GM10847 (cell line): ENCODE measurements around the gene CTBP2.

Experiments
- POLR2A ChIP-seq: IDR thresholded peaks from 2 replicates; pipeline ENCODE4 v1.6.1; 2011; ENCODE audit not compliant: insufficient read length; ENCODE audit errors: extremely low read depth

CTBP2 gene

DNA sequence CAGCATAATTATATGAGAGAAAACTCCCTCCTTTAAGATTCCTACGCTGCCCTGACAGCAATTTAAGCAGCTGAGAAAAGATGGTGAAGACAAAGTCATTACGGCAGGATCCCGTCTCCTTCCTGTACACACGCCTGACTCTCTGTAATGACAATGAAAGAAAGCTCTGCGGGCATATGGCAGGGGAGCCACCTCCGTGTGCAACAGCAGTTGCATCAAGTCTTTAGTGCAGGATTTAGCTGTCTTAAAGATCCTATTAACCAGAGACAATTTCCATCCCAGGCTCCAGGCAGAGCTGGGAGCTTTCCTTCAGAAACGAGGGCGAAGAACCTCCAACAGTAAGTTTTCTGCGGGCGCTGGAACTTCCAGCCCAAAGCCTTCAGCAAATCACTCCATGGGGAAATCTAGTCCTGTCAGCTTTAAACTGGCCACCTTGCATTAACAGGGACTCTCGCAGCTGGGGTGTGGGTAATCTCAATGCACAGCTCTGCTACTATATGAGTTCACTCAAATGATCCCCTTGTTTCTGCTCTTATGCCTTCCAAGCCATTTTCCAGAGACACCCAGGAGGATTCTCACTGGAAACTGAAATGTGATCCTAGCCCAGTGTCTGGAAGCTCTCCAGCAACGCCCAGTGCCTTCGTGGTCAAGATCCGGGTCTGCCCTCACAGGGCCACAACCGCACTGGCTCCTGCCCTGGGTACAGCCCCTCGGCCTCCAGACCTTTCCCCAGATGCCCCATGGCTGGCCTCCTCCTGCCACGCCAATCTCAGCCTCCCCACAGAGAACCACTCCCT lies 74.9 kb downstream of the CTBP2 start:
- TF ChIP-seq POLR2A: no peak

DNA sequence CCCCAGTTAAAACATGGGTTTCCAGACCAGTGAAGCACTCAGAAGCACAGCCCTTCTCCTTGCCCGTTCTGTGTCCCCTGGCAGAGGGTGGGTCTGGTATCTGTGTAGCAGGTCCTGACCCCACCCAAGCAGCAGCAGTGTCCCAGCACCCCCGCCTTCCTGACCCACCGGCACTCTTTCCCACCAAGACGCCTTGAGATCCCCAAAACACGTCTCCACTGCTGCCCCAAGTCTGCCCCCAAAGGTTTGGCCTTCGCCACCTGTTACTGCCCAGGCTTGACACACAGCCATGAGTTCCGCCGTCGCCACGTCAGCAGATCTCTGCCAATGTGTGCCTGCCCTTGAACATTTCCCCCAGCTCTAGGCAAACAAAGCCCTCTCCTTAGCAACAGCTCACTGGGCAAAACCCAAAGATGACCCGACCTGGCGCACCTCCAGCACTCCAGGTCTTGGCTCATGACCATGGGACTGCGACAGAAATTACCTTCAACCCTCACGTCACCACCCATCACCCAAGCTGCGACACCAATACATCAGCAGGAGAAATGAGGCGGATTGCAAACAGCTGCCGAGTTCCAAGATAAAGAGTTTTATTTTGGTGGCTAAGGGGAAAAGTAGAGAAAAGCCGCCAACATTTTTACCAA lies 75.6 kb downstream of the CTBP2 start:
- no peak for TF ChIP-seq POLR2A

DNA sequence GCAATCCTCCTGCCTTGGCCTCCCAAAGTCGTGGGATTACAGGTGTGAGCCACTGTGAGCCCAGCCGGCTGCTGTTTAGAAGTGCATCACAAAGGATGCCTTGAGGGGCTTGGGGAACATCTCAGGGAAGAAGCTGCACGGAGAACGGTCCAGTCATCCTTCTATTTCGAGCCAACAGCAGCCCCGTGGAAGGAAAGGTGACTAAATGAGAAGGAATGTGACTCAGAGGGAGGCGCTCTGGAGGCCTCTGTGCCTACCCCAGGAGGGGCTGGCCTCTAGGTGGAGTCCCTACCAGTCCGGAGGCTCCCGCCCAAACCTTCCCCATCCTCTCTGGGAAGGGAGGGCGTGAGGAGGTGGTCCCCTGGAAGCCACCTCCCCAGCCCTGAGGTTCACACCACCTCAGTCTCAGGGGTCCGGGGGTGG lies 76.2 kb downstream of the CTBP2 start:
- no peak for TF ChIP-seq POLR2A

DNA sequence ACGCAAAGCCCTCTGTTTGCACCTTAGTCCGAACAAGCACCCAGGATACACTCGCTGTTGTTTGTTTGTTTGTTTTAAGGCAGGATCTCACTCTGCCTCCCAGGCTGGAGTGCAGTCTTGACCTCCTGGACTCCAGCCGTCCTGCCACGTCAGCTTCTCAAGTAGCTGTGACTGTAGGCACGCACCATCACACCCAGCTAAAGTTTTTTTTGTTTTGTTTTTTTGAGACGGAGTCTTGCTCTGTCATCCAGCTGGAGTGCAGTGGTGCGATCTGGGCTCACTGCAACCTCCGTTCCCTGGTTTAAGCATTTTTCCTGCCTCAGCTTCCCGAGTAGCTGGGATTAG lies 76.8 kb downstream of the CTBP2 start:
- TF ChIP-seq POLR2A: no peak

DNA sequence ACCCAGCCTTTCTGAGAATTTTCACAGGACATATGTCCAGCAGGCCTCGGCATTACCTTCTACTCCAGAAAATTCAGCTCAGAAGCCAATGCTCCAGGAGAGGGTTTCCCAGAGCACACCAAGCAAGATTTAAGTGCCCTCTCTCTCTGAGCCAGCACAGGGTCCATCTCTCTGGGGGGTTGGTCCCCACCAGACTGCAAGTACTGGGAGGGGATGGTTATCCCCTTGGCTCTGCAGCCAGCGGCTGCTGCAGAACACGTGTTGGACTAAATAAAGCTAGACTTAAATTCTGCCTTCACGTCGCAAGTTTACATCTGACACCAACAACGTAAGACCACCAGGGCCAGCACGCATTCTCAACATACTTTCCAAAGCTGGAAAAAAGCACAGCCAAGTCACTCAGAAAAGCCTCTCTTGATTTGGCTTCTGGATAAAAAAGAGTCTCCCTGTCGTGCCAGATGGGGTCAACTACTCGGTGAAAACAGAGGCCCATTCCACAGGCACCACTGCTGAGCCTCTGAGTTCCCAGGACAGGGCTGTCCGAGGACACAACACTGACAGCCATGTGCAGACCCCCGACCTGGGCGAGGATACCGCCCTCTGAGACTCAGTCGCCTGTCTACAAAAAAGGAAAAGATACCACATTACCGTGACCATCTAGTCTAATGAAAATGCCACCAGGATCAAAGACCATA lies 77.3 kb downstream of the CTBP2 start:
- TF ChIP-seq POLR2A: no peak

DNA sequence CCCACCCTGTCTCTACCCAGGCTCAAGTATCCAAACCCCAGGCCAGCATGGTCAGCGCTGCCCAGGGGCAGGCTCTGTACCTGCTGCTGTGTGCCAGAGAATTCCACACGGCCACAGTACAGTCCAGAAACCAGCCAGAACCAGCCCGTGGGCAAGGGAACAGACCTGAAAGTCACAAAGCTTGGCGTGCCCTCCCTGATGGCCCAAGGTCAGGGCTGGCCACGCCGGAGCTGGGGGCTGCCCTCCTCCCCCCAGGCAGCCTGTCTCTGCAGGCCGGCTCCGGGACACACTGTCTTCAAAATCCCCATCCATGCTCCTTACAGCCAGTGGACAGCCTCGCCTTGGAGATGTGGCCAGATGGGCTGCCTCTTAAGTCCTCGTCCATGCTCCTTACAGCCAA lies 78.4 kb downstream of the CTBP2 start:
- no peak for TF ChIP-seq POLR2A

DNA sequence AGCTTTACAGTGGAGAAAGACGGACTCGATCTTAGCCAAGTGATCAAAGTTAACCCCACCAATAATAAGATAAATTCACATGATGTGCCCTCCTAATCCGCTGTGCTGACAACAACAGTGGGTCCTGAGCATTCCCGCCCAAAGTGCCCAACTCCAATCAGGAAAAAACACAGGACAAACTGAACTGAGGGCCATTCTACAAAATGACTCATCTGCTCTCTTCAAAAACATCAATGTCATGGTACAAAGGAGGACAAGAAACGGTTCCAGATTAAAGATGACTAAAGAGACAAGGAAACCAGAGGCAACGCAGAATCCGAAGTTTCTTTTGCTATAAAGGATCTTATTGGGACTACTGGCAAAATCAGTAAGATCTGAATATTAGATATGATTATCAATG lies 79.4 kb downstream of the CTBP2 start:
- no peak for TF ChIP-seq POLR2A

DNA sequence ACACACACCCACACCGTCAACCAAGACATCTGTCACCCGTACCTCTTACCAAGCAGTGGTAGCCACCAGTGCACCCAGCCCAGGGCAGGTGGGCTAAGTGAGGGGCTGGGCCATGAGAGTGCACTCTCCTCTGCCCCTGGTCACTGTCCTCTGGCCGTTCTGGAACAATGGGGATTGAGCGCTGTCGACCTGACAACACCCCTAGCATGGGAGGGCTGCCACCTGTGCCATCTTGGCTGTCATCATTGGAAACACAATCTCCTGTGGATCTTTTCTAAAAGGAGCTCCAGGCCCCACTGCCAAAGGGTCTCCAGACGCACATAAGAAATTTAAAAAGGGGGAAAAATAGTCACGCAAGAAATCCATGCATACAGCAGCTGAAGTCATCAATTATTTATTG lies 80.1 kb downstream of the CTBP2 start:
- TF ChIP-seq POLR2A: no peak

DNA sequence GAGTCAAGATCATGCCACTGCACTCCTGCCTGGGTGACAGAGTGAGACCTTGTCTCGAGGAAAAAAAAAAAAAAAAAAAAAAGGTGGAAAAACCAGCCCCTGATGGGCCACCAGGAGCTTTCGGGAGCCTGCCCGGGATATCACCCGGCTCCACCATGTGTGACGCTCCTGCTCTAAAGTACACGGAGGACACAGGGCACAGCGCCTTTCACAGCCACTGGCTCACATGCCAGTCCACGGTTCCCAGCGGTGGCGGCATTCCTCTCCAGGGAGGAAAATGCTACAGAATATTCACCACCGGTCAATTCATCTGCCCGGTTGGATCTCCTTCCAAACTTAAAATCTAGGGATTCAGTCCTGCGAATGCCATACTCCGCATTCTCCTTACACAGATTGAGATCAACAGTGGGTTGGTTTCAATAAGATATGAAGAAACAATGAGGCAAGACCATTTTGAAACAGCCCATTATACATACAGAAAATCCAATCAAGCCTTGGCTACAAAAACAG lies 81.2 kb downstream of the CTBP2 start:
- no peak for TF ChIP-seq POLR2A

DNA sequence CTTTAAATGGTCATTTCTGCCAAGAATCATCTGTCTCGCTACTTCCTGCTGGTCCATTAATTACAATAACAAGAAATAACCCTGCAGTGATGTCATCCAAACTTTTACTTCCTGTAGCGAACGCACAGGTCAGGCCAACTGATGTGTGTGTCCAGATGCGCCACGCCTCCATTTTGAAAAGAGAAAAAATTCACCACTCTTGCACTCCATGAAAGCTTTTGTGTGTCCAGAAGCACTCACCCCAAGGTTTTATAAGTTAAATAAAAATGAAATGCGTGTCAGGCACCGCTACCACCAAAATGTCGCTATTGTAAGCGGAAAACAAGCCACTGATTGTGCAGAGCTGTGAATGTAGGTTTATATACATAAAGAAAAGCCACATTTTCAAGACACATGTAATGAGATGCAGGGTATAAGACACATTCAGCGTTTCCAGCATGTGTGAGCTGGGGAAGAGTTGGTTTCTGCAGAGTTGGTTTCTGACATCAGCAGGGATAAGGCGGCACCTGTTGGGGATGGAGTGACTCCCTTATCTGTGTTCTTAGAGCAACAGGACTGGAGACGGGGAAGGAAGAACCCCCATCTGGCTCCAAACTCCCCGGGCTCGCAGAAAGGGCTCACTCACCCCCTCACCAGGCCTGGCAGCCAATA lies 83.3 kb downstream of the CTBP2 start:
- no peak for TF ChIP-seq POLR2A

DNA sequence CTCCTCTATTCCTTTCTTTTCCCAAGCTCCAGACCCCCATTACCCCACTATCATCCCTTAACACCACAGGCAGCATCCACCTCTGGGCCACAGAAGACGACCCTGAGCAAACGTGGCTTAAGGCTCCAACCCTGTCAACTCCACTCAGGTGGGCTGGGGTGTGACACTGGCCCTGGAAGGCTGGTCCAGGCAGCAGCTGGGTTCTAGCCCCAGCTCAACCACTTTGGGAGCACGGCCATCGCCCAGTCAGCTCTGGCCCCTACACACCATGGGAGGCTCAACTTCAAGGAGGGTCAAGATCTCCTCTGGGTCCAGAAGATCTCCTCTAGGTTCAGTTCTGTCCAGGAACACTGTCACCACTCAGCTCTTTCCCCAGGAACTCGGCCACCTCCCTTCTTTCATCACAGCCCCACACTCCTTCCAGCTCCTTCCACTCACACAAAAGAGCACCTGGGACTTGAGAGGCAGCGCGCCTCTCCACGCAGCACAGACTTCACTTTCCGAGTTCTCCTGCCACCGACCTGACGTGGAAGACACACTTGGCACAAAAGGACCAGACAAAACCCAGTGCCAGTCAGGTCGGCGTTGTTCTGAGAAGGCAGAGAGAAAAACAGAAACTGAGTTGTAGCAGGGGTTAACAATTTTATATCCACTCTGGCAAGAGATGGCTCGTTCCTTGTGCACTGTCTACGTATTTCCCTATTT lies 84.1 kb downstream of the CTBP2 start:
- TF ChIP-seq POLR2A: no peak

DNA sequence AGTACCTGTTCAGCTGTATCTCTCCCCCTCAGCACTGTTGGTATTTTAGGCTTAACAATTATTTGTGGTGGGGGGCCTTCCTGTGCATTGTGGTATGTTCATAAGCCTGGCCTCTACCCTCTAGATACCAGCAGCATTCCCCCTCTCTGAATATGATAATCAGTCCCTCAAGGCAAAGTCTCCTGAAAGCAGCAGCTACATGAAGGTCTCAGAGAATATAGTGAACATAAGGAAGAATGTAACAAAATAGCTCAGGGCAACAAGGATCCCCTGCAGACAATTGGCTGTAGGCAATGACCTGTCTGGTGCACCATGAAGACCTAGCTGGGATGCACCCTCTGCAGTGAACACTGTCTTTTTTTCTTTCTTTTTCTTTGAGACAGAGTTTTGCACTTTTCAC lies 86.4 kb downstream of the CTBP2 start:
- TF ChIP-seq POLR2A: no peak

DNA sequence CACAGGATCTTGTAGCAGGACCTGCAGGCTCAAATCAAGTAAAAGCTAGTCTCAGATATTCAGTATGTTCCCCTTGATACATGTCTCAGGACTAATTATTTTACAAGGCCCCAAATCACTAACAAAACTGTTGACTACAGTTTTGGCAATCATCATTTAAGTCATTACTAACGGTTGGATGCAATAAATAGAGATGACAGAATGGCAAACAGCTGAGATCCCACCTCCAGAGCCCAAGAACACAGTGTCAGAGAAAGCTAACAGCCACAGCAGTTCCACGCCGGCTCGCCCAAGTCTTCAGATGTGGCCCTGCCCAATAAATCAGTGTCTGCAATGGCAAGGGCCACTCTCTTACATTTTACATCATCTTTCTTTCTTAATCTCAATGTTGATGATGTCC lies 87.6 kb downstream of the CTBP2 start:
- no peak for TF ChIP-seq POLR2A

DNA sequence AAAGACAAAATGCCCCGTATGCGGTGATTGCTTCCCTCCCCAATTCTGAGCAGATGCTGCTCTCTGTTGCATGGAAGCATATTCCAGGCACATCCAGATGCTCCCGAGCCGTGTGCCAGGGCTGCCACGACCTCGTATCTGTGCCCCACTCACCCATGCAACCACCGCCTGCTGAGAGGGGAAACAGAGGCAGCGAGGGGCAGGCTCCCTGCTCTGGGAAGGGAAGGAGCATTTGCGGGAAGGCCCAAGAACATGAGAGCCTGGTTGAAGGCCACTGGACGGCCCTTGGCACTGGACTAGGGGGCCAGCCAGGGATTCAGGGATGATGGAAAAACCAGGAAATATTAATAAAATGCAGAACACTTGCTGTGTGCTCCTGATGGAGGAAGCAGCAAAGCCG lies 89.4 kb downstream of the CTBP2 start:
- TF ChIP-seq POLR2A: no peak

DNA sequence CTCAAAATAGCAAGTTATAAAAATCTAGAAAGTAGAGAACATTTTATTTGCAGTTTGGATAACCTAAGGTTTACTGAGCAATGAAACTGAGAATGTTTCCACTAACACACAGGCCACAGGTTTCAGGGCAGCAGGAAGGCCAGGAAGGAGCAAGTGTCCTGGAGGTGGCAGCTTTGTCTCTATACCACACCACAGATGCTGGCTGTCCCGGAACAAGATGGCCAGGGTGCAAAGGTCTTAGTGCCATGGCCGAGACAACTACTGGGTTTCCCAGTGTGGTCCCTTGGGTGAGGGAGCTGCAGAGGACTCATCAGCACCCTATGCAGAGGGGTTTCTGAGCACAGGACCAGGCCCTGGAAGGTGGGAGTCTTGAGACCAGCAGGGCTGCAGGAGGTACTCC lies 92.0 kb downstream of the CTBP2 start:
- no peak for TF ChIP-seq POLR2A

DNA sequence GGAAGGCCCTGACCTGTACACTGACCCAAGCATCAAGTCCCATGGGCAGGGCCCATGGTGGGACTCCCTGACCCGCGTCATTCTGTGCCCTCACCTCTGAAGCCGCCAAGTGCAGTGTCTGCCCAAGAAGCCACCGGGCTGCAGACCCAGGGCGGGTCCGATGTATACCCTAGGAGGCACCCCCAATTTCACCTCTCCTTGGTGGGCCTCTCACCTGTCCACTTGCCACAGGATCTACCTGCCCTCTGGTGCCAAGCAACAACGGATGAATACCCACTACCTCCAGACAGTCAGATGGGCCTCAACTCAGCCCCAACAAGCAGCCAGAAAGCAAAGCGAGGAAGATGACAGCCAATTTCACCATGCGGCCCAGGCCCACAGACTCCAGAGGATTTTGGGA lies 92.6 kb downstream of the CTBP2 start:
- TF ChIP-seq POLR2A: no peak
